Right lobe of liver (tissue), 4 donors: ENCODE data around the gene PDE6D.

Source experiments
- CTCF ChIP-seq, 4 donors: fragments of 200-600 bp in 3 of 4; fragments of 450-650 bp in 1 of 4; IDR thresholded peaks; one replicate each; pipeline versions ENCODE4 v1.5.1 to v1.8.0; 2016 to 2022; ENCODE audit warnings: antibody characterized with exemption in 4 of 4, mild to moderate bottlenecking in 2 of 4
- POLR2A ChIP-seq: fragments of 450-650 bp; IDR thresholded peaks from one replicate; pipeline ENCODE4 v1.6.1; 2017; ENCODE audit warnings: antibody characterized with exemption, mild to moderate bottlenecking
- donor health status: DM: no; HTN: no; CAD: no.
- donor health status: DM: no; HTN: no; CAD: no.
- donor health status: DM: no; HTN: yes; CAD: no.

- TF ChIP-seq CTCF (IDR thresholded peaks at IDR 0.05) (no peak), POLR2A (no peak)
These were observed 71.5 kb downstream of the PDE6D start for GRCh38 chr2:231709636-231709980.
